ENCODE data around the gene CORO1C.

Gene CORO1C

DNA sequence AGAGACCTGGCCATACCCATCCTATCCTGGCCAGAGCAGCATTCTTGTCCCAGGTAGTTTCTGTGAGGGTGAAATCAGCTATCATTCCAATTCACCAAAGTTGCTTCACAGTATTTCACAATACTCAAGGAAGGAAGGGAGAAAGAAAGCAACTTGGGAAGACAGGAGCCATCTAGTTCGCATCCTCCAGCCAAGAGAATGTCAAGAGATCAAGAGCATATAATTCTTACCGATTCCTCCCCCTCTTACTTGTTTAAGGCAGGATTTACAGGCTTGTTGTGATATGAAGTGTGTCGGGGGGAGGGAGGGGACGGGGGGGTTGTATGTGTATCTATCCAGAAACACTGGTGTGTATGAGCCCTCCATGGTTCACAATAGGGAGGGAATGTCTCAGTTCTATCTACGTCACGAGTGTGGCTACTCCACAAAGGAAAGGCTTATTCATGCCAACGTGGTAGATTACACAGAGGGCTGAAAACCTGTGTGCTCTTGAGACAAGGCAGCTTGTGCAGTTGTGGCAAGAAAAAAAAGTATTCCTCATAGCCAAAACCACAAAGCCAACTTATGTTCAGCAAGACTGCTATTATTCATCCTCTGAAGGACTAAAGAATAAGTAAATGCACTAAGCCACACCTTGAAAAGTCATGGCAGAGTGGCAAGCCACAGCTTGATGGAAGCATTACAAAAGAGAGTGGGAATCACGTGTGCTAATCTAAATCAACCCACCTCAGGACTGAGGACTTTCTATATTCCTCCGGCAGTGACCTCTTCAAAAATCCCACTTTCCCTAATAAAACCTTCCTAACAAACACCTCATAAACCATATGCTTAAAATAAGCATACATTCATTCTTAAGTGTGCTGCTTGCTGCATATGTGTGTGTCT, 35.0 kb downstream of the CORO1C start:
- peak; percentile 87 to 92 for DNase-seq

DNA sequence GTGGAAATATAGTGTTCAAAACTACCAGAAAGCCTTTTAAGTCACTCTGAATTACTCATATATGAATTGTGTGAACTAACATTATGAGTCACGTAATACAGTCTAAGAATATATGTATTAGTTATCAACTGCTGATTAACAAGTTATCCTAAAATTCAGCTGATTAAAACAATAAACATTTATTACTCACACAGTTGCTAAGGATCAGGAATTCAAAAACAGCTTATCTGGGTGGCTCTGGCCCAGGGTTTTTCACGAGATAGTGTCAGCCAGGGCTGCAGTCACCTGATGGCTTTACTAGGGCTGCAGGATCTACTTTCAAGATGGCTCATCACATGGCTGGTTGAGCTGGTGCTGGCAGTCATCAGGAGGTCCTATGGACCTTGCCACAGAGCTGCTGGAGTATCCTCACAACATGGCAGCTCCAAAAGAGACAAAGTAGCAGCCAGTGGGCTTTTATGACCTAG, 36.5 kb downstream of the CORO1C start:
- no peak for DNase-seq

DNA sequence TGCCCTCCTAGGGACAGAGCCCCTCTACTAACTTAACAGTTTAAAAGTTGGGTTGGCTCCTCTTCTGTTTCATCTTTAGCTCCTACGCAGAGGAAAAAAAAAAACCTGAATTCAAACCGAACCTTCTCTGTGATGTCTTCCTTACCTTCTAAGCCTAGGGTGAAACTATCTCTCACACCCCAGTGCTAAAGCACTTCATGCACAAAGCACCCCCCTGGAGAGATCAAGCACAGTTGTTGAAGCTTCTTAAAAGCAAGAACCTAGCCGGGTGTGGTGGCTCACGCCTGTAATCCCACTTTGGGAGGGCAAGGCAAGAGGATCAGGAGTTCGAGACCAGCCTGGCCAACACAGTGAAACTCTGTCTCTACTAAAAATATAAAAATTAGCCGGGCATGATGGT, 37.6 kb downstream of the CORO1C start:
- DNase-seq = no peak

DNA sequence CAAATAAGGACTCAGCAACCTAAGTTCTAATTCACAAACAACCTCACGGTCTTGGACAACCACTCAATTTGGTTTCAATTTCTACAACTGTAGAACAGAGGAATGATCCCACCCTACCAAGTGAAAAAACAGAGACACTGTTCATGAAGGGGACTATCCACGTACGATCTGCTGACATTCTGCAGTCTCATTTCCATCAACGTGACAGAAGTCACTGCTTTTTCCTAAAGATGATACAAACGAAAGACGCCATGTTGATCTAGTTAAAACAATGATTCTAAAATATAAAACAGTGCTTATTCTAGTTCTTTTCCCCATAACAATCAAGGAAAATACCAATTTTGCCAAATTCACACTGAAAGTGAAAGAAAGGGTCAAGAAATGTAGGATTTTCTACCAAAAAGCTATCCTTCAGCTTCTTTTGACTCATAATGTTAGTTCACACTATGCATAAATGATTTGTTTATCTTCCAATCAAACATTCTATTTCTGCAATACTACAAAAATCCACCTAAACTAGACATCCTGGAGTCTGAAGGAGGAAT, 38.1 kb downstream of the CORO1C start:
- DNase-seq = no peak

DNA sequence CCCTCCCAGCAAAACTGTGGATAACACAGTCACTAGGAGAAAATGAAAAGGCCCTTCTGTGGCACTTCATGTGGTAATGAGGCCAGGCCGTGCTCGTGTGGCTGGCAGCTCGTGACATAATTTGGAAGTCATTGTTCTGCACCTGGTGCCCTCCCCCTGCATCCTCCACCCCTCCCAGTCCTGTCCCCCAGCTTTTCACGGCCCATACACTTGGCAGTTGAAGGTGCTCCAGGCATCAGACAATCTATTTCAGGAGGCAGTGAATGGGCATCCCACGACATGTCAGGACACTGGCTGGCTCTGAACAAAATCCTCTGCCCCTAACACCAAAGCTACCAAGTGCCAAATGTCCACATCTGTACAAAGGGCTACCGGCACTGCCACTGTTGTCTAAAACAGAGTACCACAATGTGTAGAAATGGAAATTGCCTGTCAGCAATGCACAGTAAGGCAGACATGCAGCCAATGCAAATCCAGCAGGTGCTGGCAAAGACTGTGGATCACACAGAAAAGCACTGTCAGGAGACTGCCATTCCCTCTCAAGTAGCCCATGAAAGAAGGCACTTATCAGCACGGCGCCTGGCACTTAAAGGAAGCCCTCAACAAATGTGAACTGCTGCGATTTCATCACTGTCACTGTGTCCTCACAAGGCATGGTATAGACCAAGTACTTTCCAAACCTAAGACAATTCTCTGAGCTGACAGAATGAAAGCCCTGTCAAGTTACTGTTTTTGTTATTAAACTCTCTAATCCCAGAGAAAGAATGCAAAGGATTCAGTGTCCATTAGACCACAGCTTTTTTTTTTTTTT, 39.1 kb downstream of the CORO1C start:
- peak; percentile 96 to 98 for DNase-seq

DNA sequence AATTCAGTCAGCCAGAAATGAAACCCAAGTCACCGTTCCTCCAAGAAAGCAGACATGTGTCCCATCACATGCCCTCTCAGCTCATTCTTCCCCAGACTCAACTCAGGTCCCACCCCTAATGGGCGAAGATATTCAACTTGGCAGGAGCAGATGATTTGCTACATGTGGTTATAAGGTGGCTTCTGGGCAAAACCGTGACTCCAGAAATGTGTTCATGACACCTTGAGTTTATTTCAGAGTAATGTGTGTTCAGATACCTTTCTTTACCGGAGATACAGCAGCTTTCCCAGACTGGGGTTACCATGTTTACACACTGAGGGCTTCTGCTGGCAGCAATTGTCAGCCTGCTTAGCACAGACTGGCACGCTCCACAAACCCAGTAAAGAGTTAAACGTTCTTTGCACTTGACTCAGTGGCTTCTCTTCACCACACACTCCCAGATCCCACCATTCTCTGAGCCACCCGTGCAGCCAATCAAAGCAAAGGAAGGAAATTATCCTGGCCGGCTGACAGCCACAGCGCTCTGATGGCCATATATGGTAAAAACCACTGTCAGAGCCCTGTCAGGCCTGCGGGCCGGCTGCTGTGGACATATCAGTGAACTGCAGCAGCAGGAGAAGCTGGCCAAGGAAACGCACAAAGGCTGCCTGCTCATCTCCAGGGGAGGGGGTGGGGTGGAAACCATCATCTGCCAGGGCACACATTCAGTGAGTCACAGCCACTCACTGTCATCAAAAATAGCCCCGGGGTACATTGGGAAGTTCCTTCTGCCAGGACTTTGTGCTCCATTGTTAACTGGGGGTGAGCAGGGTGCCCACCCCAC, 39.9 kb downstream of the CORO1C start:
- DNase-seq = peak; percentile 96 to 97

DNA sequence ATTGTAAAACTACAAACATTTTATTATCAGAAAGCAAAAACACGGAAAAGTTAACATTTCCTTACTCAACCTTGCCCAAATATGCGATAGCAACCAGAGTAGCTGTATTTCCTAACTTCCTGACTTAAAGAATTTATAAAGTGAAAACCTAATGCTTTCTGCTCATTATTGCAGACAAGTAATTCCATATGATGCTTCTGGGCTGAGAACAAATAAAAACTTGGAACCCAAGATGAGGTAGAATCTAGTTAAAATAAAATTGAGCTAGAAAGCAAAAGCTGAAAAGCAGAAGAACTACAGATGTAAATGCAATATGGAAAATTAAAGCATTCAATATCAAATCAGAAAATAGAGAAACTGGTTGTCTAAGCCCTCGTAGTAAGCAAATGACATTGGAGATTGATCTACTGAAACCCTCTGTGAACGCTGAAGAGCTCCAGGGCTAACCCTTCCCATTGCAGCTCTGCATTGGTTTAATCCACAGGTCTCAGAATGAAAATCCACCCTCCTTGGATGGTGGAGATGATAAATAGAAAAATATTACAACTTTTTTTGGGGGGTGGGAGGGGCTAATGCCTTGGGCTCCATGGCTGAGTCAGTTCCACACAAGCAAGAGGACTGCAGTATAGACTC, 40.7 kb downstream of the CORO1C start:
- no peak for DNase-seq

GRCh38 chr12:108690191-108690518, 41.2 kb downstream of the CORO1C start:
- no peak for DNase-seq

- peak in 1 of 2 experiments; percentile 34 for DNase-seq
These were observed 41.8 kb downstream of the CORO1C start for GRCh38 chr12:108689314-108690190.

- DNase-seq = no peak
These were observed 44.5 kb downstream of the CORO1C start for GRCh38 chr12:108686780-108687179.

DNA sequence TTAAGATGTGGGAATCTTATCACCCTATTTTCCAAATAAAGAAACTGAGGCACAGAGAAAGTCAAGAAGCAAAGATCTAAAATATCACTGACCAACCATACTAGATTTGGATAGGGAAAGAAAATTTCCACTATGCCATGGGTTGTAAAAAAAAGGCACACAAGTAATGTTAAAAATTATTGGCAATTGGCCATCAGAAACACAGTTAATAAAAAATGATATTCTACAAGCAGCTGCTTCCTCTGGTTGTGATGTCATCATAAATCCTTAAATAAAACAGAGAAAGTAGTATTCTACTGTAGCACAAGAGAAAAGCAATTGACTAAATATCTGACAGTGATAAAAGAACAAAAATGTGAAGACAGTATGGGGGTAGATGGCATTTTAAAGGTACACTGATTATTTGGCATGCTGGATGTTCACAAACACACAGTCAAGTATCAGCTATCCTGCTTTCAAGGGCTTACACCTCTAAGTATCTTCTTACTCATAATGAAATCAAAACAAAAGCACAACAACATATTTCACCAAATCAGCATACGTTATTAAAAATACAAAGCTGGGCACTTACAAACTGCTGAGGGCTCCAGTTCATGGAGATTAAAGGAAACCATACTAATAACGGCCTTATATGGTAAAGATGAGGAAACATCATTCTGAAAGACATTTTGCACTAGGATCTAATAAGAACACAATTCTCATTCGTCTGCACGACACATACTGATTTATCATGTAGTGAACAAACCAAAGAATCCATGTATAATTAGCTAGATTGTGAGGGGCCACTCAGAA, 45.7 kb downstream of the CORO1C start:
- DNase-seq = no peak

DNA sequence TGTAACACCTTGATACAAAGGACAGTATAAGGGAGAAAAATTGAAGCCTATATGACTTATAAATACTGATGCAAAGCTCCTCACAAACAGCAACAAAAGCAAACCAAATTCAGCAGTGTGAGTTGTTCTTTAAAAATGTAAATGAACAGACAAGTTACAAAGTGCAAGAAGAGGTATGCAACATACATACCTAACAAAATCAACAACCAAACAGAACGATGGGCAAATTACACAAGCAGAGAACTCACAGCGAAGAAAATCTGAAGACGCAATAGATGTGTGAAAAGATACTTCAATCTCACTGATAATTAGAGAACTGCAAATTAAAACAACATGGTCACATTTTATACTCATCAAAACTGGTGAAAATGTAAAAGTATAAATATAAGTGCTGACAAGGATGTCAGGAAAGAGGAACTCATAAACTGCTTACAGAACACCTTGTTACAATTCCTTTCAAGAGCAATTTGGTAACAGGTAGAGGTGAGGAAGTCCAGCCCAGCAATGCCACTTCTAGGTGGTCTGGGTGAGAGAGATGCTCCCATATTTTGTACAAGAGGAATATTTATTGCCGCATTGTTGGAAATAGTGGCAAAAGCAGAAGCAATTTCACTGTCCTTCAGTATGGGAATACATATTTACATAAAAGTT, 47.3 kb downstream of the CORO1C start:
- no peak for DNase-seq

- DNase-seq = no peak
These were observed 50.0 kb downstream of the CORO1C start for GRCh38 chr12:108681317-108681716.

GRCh38 chr12:108679106-108679681, 52.1 kb downstream of the CORO1C start:
- DNase-seq = no peak

DNA sequence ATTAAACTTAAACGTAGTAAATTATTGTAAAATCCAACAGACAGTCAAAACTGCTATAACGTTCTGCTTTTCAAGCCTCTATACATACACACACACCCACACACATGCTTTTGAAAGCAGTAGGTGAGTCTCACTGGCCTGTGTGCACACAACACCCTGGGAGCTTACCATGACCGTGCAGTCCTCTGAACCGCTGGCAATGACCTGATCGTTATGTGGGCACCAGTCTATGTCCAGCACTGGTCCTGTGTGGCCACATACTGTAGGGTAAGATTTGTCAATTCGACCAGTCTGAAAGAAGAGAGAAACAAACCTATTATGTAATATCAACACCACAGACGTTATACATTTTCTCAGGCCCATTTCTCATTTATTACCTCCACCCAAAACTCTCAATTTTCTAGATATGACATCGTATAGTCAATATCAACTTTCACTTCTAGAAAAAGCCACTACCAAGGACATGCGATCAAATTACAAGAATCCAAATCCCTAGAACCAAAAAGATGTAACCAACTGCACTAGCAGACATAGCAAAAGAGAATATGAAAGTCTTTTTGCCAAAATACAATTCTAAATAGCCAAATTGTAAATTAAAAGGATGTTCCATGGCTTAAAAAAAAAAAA, 53.1 kb downstream of the CORO1C start:
- DNase-seq = no peak

DNA sequence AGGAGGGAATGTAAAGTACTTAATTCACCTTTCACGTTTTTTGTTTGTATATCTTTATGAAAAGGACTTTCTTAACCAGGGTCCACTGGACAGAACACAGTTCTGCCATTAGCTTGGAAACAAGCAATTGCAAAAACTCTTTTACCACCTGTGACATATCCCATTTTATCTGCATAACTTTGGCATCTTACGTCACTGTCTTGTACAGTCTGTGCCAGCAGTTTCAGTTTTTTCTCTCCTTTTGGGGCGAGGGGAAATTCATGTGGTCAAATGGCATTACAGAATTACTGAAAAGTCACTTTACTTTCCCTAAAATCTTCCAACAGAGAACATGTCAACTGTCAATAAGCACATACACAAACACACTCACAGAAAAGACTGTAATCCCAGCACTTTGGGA, 53.9 kb downstream of the CORO1C start:
- no peak for DNase-seq

DNA sequence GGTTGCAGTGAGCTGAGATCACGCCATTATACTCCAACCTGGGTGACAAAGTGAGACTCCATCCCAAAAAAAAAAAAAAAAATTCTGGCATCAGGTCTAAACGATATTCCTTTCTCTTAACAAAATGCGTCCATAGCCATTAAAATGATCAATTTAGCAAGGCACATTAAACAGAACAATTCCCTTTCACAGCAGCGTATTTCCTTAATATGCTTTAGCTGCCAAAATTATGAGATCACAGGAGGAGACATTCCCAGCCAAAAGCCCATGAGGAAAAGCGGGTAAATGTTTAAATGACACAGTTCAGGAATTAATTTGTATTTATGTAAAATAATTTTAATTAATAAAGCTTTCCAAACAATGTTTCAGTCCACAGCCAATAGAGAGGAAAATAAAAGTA, 54.6 kb downstream of the CORO1C start:
- no peak for DNase-seq

GRCh38 chr12:108675792-108676191, 55.5 kb downstream of the CORO1C start:
- no peak for DNase-seq

DNA sequence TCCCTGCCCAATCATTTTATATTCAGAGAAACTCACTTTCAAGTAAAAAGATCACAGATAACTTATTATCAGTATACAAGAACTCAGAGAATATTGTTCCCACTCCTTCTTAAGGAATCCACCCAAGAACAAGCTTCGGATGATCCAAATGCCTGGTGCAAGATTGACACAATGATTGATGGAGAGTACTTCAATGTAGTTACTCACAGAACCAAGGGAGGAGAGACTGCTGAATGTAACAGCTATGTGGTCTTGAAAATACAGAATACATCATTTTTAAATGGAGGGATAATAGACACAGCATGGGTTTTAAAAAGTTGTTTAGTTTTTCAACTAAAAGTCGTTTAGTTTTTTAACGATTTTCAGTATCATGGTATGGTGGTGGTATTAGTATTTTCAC, 59.3 kb downstream of the CORO1C start:
- DNase-seq = no peak
